Measurements from ENCODE around the gene RELT.
"Not testable (repeated sequence)": the region's sequence is repeated elsewhere in the genome, so short reads cannot be mapped to it uniquely, and the experiment has no call there.

The RELT gene

GRCh38 chr11:73414977-73415651, 38.9 kb downstream of the RELT start:
- H3K4me3 Mint-ChIP-seq = no peak overlapping the region
- no peak overlapping the region for H3K27ac Mint-ChIP-seq
- H3K4me1 Mint-ChIP-seq = peaks cover 6% of the 10 kb centered on the region
- no peak for DNase-seq
- no peaks in the 10 kb centered on the region for H3K27me3 Mint-ChIP-seq
- CTCF ChIA-PET = interaction anchor here (1.0 to 2.1 kb wide), 6 partner anchors 9 to 245 kb away, joined by 3 to 9 read pairs (median 4); no protein-coding TSS in a partner anchor
- peaks cover 21% of the 10 kb centered on the region for H3K36me3 Mint-ChIP-seq
- H3K9me3 Mint-ChIP-seq = no peaks in the 10 kb centered on the region

GRCh38 chr11:73415854-73416615, 39.8 kb downstream of the RELT start:
- DNase-seq = no peak
- H3K9me3 Mint-ChIP-seq = no peaks in the 10 kb centered on the region
- peaks cover 19% of the 10 kb centered on the region for H3K36me3 Mint-ChIP-seq
- CTCF ChIA-PET = interaction anchor here (1.2 to 2.1 kb wide), 2 partner anchors 10 to 22 kb away, joined by 3 to 6 read pairs; no protein-coding TSS in a partner anchor
- no peak overlapping the region for H3K4me3 Mint-ChIP-seq
- peaks cover 6% of the 10 kb centered on the region for H3K4me1 Mint-ChIP-seq
- no peaks in the 10 kb centered on the region for H3K27me3 Mint-ChIP-seq
- no peak overlapping the region for H3K27ac Mint-ChIP-seq

- H3K4me3 Mint-ChIP-seq = no peak overlapping the region
- CTCF ChIA-PET = interaction anchor here (0.9 kb wide), 1 partner anchor 243 kb away, joined by 3 read pairs; no protein-coding TSS in a partner anchor
- H3K36me3 Mint-ChIP-seq = peaks cover 18% of the 10 kb centered on the region
- H3K9me3 Mint-ChIP-seq = no peaks in the 10 kb centered on the region
- no peak for DNase-seq
- H3K27ac Mint-ChIP-seq = no peak overlapping the region
- H3K4me1 Mint-ChIP-seq = peaks cover 6% of the 10 kb centered on the region
- no peaks in the 10 kb centered on the region for H3K27me3 Mint-ChIP-seq
These were observed 40.6 kb downstream of the RELT start for GRCh38 chr11:73416786-73417185.

- no peaks in the 10 kb centered on the region for H3K9me3 Mint-ChIP-seq
- no peaks in the 10 kb centered on the region for H3K27me3 Mint-ChIP-seq
- H3K4me3 Mint-ChIP-seq = no peak overlapping the region
- peaks cover 1% of the 10 kb centered on the region for H3K4me1 Mint-ChIP-seq
- CTCF ChIA-PET = interaction anchor here (1.2 kb wide), 1 partner anchor 34 kb away, joined by 3 read pairs; no protein-coding TSS in a partner anchor
- no peak for DNase-seq
- H3K36me3 Mint-ChIP-seq = peaks cover 11% of the 10 kb centered on the region
- H3K27ac Mint-ChIP-seq = no peak overlapping the region
These were observed 43.9 kb downstream of the RELT start for GRCh38 chr11:73420136-73420535.

- no peak overlapping the region for H3K27ac Mint-ChIP-seq
- H3K4me3 Mint-ChIP-seq = no peak overlapping the region
- H3K36me3 Mint-ChIP-seq = peaks cover 7% of the 10 kb centered on the region
- DNase-seq = no peak
- no peaks in the 10 kb centered on the region for H3K27me3 Mint-ChIP-seq
- CTCF ChIA-PET = interaction anchor here (1.4 to 1.8 kb wide), 2 partner anchors 203 to 238 kb away, joined by 4 to 6 read pairs; no protein-coding TSS in a partner anchor
- H3K9me3 Mint-ChIP-seq = no peaks in the 10 kb centered on the region
- no peaks in the 10 kb centered on the region for H3K4me1 Mint-ChIP-seq
These were observed 46.7 kb downstream of the RELT start for GRCh38 chr11:73422886-73423285.

GRCh38 chr11:73423506-73423905, 47.3 kb downstream of the RELT start:
- H3K9me3 Mint-ChIP-seq = no peaks in the 10 kb centered on the region
- H3K4me1 Mint-ChIP-seq = no peaks in the 10 kb centered on the region
- no peak overlapping the region for H3K4me3 Mint-ChIP-seq
- DNase-seq = no peak
- H3K36me3 Mint-ChIP-seq = peaks cover under 1% of the 10 kb centered on the region
- CTCF ChIA-PET = interaction anchor here (0.9 to 1.8 kb wide), 3 partner anchors 202 to 237 kb away, joined by 3 to 6 read pairs (median 4); no protein-coding TSS in a partner anchor
- no peak overlapping the region for H3K27ac Mint-ChIP-seq
- H3K27me3 Mint-ChIP-seq = no peaks in the 10 kb centered on the region

GRCh38 chr11:73425108-73425507, 48.9 kb downstream of the RELT start:
- H3K36me3 Mint-ChIP-seq = no peaks in the 10 kb centered on the region
- H3K27me3 Mint-ChIP-seq = no peaks in the 10 kb centered on the region
- no peak overlapping the region for H3K4me3 Mint-ChIP-seq
- H3K27ac Mint-ChIP-seq = no peak overlapping the region
- H3K4me1 Mint-ChIP-seq = no peaks in the 10 kb centered on the region
- no peaks in the 10 kb centered on the region for H3K9me3 Mint-ChIP-seq
- CTCF ChIA-PET = interaction anchor here (1.9 kb wide), 1 partner anchor 235 kb away, joined by 9 read pairs; no protein-coding TSS in a partner anchor
- no peak for DNase-seq

GRCh38 chr11:73426219-73426850, 50.1 kb downstream of the RELT start:
- no peak overlapping the region for H3K4me3 Mint-ChIP-seq
- H3K4me1 Mint-ChIP-seq = no peaks in the 10 kb centered on the region
- no peak for DNase-seq
- H3K36me3 Mint-ChIP-seq = no peaks in the 10 kb centered on the region
- CTCF ChIA-PET = interaction anchor here (0.6 to 1.9 kb wide), 2 partner anchors 85 to 234 kb away, joined by 3 to 9 read pairs; no protein-coding TSS in a partner anchor
- H3K9me3 Mint-ChIP-seq = no peaks in the 10 kb centered on the region
- H3K27ac Mint-ChIP-seq = no peak overlapping the region
- no peaks in the 10 kb centered on the region for H3K27me3 Mint-ChIP-seq

- DNase-seq = no peak
- CTCF ChIA-PET = no interaction called here
- Mint-ChIP-seq H3K9me3 (no peaks in the 10 kb centered on the region), H3K27me3 (no peaks in the 10 kb centered on the region), H3K4me3 (no peak overlapping the region), H3K27ac (no peak overlapping the region), H3K4me1 (no peaks in the 10 kb centered on the region), H3K36me3 (no peaks in the 10 kb centered on the region)
These were observed 52.0 kb downstream of the RELT start for GRCh38 chr11:73428227-73428626.

- CTCF ChIA-PET = interaction anchor here (0.6 to 1.4 kb wide), 3 partner anchors 222 to 322 kb away, joined by 3 read pairs; no protein-coding TSS in a partner anchor
- no peak overlapping the region for H3K27ac Mint-ChIP-seq
- H3K36me3 Mint-ChIP-seq = no peaks in the 10 kb centered on the region
- H3K9me3 Mint-ChIP-seq = no peaks in the 10 kb centered on the region
- no peak for DNase-seq
- no peak overlapping the region for H3K4me3 Mint-ChIP-seq
- H3K4me1 Mint-ChIP-seq = no peaks in the 10 kb centered on the region
- no peaks in the 10 kb centered on the region for H3K27me3 Mint-ChIP-seq
These were observed 52.5 kb downstream of the RELT start for GRCh38 chr11:73428699-73429098.

GRCh38 chr11:73429121-73429750, 53.0 kb downstream of the RELT start:
- H3K4me3 Mint-ChIP-seq = no peak overlapping the region
- no peak for DNase-seq
- CTCF ChIA-PET = interaction anchor here (0.6 to 1.4 kb wide), 4 partner anchors 196 to 321 kb away, joined by 3 read pairs; no protein-coding TSS in a partner anchor
- no peaks in the 10 kb centered on the region for H3K4me1 Mint-ChIP-seq
- no peaks in the 10 kb centered on the region for H3K36me3 Mint-ChIP-seq
- H3K27me3 Mint-ChIP-seq = no peaks in the 10 kb centered on the region
- no peak overlapping the region for H3K27ac Mint-ChIP-seq
- H3K9me3 Mint-ChIP-seq = no peaks in the 10 kb centered on the region

GRCh38 chr11:73430326-73430725, 54.1 kb downstream of the RELT start:
- Mint-ChIP-seq H3K4me1 (no peaks in the 10 kb centered on the region), H3K27ac (no peak overlapping the region), H3K9me3 (no peaks in the 10 kb centered on the region), H3K27me3 (no peaks in the 10 kb centered on the region), H3K4me3 (no peak overlapping the region), H3K36me3 (no peaks in the 10 kb centered on the region)
- no peak for DNase-seq
- CTCF ChIA-PET = no interaction called here

- CTCF ChIA-PET = no interaction called here
- H3K36me3 Mint-ChIP-seq = no peaks in the 10 kb centered on the region
- no peak overlapping the region for H3K4me3 Mint-ChIP-seq
- no peaks in the 10 kb centered on the region for H3K9me3 Mint-ChIP-seq
- no peak for DNase-seq
- no peaks in the 10 kb centered on the region for H3K27me3 Mint-ChIP-seq
- no peaks in the 10 kb centered on the region for H3K4me1 Mint-ChIP-seq
- no peak overlapping the region for H3K27ac Mint-ChIP-seq
These were observed 55.2 kb downstream of the RELT start for GRCh38 chr11:73431396-73431795.

- DNase-seq, H3K4me1 Mint-ChIP-seq, H3K27me3 Mint-ChIP-seq, CTCF ChIA-PET, H3K9me3 Mint-ChIP-seq, H3K27ac Mint-ChIP-seq, H3K4me3 Mint-ChIP-seq, H3K36me3 Mint-ChIP-seq: not testable (repeated sequence)
These were observed 60.7 kb downstream of the RELT start for GRCh38 chr11:73436859-73437258.

Data from activated naive CD4-positive, alpha-beta T cell treated with anti-CD3 and anti-CD28 coated beads, Interleukin-2, amount 10 ng/mL, durations not matched to agents 7 days and 5 days (primary cell).